Suppressor macrophage (primary cell): Measurements from ENCODE around the gene NPL.

Experiments used
- DNase-seq, 4 experiments: peaks; one replicate each; pipeline ENCODE4 v3.0.0-alpha.2; 2020 to 2022

Gene NPL

GRCh38 chr1:182817802-182818201 is 28.2 kb downstream of the NPL start:
- no peak for DNase-seq

GRCh38 chr1:182823220-182823619 is 33.6 kb downstream of the NPL start:
- DNase-seq, result peak; percentile 22 to 59 (median 40)

GRCh38 chr1:182826892-182827291 is 37.3 kb downstream of the NPL start:
- DNase-seq, result no peak

GRCh38 chr1:182829285-182829932 is 39.8 kb downstream of the NPL start:
- DNase-seq, result peak in 1 of 4 experiments; percentile 22

GRCh38 chr1:182833271-182833670 is 43.7 kb downstream of the NPL start:
- no peak for DNase-seq

- no peak for DNase-seq
Observed at GRCh38 chr1:182834326-182834725, 44.8 kb downstream of the NPL start.

GRCh38 chr1:182835806-182836205 is 46.2 kb downstream of the NPL start:
- DNase-seq, result no peak

- DNase-seq, result peak; percentile 92 to 97 (median 96)
Observed at GRCh38 chr1:182839209-182840066, 49.9 kb downstream of the NPL start, which contains the start of gene DHX9. Gene DHX9 (plus strand): TSS chr1:182839347. CDS start chr1:182842567, 3,220 bp downstream.

GRCh38 chr1:182841368-182841988 is 51.9 kb downstream of the NPL start:
- DNase-seq, result no peak

- DNase-seq, result no peak
Observed at GRCh38 chr1:182842265-182842664, 52.7 kb downstream of the NPL start.

- DNase-seq, result no peak
Observed at GRCh38 chr1:182845379-182845778, 55.8 kb downstream of the NPL start.

GRCh38 chr1:182845894-182846293 is 56.3 kb downstream of the NPL start:
- no peak for DNase-seq

- DNase-seq, result no peak
Observed at GRCh38 chr1:182847105-182847504, 57.5 kb downstream of the NPL start.

- no peak for DNase-seq
Observed at GRCh38 chr1:182848736-182849135, 59.2 kb downstream of the NPL start.

GRCh38 chr1:182850319-182850718 is 60.7 kb downstream of the NPL start:
- no peak for DNase-seq

- no peak for DNase-seq
Observed at GRCh38 chr1:182851825-182852224, 62.3 kb downstream of the NPL start.

- no peak for DNase-seq
Observed at GRCh38 chr1:182855911-182856310, 66.3 kb downstream of the NPL start.

- no peak for DNase-seq
Observed at GRCh38 chr1:182857212-182857611, 67.6 kb downstream of the NPL start.

GRCh38 chr1:182860658-182861057 is 71.1 kb downstream of the NPL start:
- no peak for DNase-seq

- no peak for DNase-seq
Observed at GRCh38 chr1:182861994-182862393, 72.4 kb downstream of the NPL start.

- no peak for DNase-seq
Observed at GRCh38 chr1:182862827-182863226, 73.3 kb downstream of the NPL start.

GRCh38 chr1:182863940-182864339 is 74.4 kb downstream of the NPL start:
- DNase-seq, result no peak

- DNase-seq, result no peak
Observed at GRCh38 chr1:182867861-182868260, 78.3 kb downstream of the NPL start.
